NOMO-1 (cell line): ENCODE results near the gene PSD.

Source experiments
- DNase-seq, 2 experiments: peaks; one replicate each; lab custom pipeline; 2025; ENCODE audit not compliant: unreplicated experiment in 2 of 2; lab: John Stamatoyannopoulos, UW

PSD gene

GRCh38 chr10:102449321-102450123 is 30.9 kb upstream of the PSD start:
- peak; percentile 46 to 53 for DNase-seq

GRCh38 chr10:102444851-102445250 is 26.3 kb upstream of the PSD start:
- no peak for DNase-seq

- DNase-seq, result no peak
Observed at GRCh38 chr10:102438374-102438773, 19.8 kb upstream of the PSD start.

GRCh38 chr10:102437515-102437914 is 18.9 kb upstream of the PSD start:
- no peak for DNase-seq

- DNase-seq, result no peak
Observed at GRCh38 chr10:102436312-102436711, 17.7 kb upstream of the PSD start.

GRCh38 chr10:102435529-102436233 is 17.1 kb upstream of the PSD start:
- no peak for DNase-seq

GRCh38 chr10:102435133-102435497 is 16.5 kb upstream of the PSD start:
- DNase-seq, result no peak

- no peak for DNase-seq
Observed at GRCh38 chr10:102434394-102435132, 16.0 kb upstream of the PSD start.

- peak in 1 of 2 experiments; percentile 32 for DNase-seq
Observed at GRCh38 chr10:102433619-102434046, 15.0 kb upstream of the PSD start.

- peak; percentile 97 to 98 for DNase-seq
Observed at GRCh38 chr10:102432162-102432950, 13.8 kb upstream of the PSD start, which contains the start of gene CUEDC2. Gene CUEDC2, minus strand, starts transcription at chr10:102432574. Its CDS starts 7,386 bp downstream, at chr10:102425188.

- DNase-seq, result peak in 1 of 2 experiments; percentile 24
Observed at GRCh38 chr10:102431452-102432124, 13.0 kb upstream of the PSD start.

GRCh38 chr10:102429468-102429867 is 10.9 kb upstream of the PSD start:
- DNase-seq, result no peak

GRCh38 chr10:102426803-102427287 is 8.3 kb upstream of the PSD start:
- DNase-seq, result no peak

GRCh38 chr10:102425444-102425843 is 6.9 kb upstream of the PSD start:
- no peak for DNase-seq

- no peak for DNase-seq
Observed at GRCh38 chr10:102424916-102425315, 6.3 kb upstream of the PSD start.

- no peak for DNase-seq
Observed at GRCh38 chr10:102424145-102424544, 5.6 kb upstream of the PSD start.

GRCh38 chr10:102423372-102423968 is 4.9 kb upstream of the PSD start:
- DNase-seq, result no peak

GRCh38 chr10:102422545-102423129 is 4.1 kb upstream of the PSD start:
- DNase-seq, result peak; percentile 68 to 75
